Measurements from ENCODE around the gene ATP13A3.

DNA sequence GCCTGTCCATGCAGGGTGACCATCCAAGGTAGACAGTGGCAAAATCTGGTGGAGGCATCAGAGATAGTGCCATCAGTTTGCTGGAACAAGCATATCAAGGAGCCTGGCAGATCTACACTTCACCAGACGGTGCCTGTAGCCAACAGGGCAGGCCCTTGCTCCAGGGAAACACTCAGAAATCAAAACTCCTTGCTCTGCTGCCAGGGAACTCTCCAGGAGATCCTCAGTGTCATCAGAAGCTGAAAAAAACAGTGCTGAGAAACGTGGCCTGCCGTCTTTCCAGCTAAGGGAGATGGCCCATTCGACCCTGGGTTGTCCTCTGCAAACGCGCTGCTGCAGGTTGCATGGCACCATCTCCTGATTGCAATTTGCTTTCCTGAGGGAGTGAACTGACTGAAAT lies 30.5 kb upstream of the ATP13A3 start:
- TF ChIP-seq, protein P1, sequence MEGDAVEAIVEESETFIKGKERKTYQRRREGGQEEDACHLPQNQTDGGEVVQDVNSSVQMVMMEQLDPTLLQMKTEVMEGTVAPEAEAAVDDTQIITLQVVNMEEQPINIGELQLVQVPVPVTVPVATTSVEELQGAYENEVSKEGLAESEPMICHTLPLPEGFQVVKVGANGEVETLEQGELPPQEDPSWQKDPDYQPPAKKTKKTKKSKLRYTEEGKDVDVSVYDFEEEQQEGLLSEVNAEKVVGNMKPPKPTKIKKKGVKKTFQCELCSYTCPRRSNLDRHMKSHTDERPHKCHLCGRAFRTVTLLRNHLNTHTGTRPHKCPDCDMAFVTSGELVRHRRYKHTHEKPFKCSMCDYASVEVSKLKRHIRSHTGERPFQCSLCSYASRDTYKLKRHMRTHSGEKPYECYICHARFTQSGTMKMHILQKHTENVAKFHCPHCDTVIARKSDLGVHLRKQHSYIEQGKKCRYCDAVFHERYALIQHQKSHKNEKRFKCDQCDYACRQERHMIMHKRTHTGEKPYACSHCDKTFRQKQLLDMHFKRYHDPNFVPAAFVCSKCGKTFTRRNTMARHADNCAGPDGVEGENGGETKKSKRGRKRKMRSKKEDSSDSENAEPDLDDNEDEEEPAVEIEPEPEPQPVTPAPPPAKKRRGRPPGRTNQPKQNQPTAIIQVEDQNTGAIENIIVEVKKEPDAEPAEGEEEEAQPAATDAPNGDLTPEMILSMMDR (IDR thresholded peaks at IDR 0.05), result no peak
- no peak for TF ChIP-seq POLR2A (IDR thresholded peaks at IDR 0.05)
